GM12874 (cell line): ENCODE data around the gene SH3GL1.

Source experiments
- TF ChIP-seq, protein P1 (sequence below): IDR thresholded peaks from 2 replicates; pipeline ENCODE4 v1.5.1; 2011; ENCODE audit warnings: low read depth, mild to moderate bottlenecking, control low read depth, low read length, moderate library complexity; ENCODE audit not compliant: insufficient read depth

SH3GL1 gene

DNA sequence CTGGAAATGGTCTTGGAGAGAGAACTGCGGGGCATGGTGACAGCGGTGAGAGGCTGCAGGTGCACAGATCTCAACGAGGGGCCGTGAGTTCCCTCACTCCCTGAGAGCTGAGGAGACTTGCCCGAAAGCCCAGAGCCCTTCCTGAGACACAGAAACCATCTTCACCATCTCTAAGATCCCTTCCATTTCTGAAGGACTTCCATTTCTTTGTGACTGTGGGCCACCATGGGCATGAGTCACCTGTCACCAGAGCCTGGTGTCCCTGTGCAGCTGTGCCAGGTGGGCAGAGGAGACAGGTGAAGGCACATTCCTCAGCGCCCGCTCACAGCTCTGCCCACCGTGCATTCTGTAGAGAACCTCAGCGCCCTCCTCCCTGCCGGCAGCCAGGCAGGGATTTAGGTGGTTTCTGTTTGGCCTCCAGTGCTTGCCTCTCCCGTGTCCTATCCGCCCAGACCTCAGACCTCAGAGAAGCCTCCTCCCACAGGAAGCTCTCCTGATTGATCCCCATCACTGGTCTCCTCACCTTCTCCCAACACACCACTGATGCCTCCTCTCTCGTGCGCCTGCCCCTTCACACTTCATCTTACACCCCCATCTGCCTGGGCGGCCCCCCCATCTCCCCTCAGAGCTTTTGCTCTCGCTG lies 24.2 kb downstream of the SH3GL1 start:
- TF ChIP-seq, protein P1, sequence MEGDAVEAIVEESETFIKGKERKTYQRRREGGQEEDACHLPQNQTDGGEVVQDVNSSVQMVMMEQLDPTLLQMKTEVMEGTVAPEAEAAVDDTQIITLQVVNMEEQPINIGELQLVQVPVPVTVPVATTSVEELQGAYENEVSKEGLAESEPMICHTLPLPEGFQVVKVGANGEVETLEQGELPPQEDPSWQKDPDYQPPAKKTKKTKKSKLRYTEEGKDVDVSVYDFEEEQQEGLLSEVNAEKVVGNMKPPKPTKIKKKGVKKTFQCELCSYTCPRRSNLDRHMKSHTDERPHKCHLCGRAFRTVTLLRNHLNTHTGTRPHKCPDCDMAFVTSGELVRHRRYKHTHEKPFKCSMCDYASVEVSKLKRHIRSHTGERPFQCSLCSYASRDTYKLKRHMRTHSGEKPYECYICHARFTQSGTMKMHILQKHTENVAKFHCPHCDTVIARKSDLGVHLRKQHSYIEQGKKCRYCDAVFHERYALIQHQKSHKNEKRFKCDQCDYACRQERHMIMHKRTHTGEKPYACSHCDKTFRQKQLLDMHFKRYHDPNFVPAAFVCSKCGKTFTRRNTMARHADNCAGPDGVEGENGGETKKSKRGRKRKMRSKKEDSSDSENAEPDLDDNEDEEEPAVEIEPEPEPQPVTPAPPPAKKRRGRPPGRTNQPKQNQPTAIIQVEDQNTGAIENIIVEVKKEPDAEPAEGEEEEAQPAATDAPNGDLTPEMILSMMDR: no peak

DNA sequence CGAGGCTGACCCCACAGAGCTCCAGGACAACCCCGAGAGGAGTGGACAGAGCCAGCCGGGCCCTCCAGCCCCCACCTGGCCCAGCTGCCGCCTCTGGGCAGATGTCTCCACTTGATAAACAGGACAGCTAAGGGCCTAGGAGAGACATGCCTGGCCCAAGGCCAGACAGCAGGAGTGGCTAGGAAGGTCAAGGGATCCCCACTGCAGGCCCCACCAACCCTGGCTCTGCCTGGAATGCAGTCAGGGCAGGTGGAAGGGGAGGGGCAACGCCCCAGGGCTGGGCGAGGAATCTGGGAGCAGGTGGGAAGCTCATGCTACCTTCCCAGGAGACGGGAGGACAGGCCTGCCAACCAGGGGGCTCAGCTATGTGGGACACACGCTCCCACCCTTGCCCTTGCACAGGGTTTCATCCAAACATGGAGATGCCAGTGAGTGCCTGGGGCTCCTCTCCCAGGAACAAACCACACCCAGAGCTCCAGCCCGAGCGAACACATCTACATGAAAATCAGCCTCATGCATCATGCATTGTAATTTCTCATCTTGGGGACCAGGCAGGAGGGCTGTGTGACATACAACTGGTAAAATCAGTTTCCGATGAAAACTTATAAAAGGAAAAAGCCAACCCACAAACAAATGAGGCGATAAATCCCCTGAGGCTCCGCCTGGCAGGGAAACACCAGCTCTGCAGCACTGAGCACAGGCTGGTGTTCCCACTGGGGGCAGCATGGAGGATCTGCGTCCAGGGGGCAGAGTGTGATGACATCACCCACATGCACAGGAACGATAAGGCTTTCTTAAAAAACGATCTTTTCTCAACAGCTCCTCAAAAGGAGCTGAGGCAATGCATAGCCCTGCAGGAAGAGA lies 25.0 kb downstream of the SH3GL1 start:
- TF ChIP-seq, protein P1: peak; percentile 56

DNA sequence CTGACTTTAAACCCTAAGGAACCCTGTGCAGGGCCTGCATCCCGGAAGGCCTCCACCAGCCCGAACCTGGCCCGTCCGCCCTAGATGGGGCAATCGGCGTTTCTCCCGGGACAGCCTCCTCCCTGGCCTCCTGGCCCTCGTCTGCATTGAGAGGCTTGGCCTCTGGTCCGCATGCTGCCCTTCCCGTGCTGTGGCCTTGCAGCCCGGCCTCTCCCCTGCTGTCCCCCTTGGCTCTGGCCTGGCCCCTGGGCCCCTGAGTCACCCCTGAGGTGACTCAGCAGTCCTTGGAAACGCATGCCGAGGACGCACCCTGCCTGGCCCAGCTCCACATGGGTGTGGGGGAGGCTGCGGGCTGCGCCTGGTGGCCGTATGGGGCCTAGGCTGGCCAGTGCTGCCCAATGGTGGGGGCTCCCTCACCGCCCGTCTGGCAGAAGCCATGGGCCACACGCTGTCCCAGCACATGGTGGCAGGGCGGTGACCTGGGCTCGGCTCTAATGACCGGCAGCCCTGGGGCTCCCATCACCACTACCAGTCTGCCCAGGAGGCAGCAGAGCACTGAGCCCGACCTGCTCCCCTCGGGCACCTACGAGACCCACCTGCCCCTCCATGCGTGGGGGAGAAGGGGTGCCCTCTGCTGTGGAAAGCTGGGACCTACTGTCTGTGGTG lies 25.7 kb downstream of the SH3GL1 start:
- TF ChIP-seq, protein P1: no peak

DNA sequence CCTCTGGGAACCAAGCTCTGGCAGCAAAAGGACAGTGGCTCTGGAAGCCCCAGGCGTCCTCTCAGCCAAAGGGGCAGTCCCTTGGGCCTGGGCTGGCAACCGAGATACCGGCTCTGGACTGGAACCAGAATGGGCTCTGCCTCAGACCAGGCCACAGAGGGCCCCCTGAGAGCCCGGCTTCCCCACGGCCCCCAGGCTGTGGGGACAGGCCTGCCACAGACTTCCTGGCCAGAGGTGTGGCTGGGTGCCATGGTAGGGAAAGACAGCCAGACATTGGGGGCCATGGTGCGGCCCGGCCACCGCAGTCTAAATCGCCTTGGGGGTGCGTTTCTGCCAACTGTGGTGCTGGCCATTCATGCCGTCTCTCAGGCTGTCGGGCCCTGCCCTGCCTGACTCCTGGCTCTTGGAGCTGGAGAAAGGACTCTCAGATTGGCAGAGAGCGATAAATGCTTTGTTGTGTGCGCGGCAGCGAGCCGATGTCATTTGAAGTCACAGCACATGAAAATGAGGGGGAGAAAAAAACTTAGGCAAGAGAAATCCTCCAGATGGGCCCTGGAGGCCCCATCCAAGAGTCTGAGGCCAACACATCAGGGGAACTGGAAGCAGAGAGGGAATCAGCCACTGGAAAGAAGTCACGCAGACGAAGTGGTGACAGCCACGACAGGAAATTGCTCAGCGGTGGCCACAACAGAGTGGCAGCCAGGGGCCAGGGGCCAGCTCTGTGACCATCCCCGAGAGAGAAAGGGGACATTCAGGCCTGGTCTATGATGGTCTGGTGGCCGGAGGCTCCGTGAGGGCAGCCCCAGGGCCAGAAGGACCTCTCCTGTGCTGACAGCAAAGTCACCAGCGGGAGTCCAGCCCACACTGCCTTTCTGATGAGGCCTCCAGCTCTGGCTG lies 26.5 kb downstream of the SH3GL1 start:
- TF ChIP-seq, protein P1: no peak

DNA sequence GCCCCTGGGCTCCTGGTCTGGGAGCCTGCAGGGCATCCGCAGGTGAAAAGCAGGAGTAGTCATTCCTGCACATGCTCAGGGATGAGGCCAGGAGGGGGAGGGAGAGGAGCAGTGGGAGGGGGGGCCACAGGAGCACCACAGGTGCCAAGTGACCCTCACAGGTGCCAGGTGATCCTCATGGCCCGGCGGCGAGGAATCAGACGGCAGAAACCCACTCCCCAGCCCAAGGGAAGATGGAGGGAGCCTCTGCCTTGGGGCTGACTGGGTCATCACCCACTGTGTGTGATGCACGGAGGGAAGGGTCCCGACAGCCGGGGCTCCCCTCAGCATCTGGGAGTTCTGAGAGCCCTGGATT lies 27.4 kb downstream of the SH3GL1 start:
- TF ChIP-seq, protein P1: no peak

DNA sequence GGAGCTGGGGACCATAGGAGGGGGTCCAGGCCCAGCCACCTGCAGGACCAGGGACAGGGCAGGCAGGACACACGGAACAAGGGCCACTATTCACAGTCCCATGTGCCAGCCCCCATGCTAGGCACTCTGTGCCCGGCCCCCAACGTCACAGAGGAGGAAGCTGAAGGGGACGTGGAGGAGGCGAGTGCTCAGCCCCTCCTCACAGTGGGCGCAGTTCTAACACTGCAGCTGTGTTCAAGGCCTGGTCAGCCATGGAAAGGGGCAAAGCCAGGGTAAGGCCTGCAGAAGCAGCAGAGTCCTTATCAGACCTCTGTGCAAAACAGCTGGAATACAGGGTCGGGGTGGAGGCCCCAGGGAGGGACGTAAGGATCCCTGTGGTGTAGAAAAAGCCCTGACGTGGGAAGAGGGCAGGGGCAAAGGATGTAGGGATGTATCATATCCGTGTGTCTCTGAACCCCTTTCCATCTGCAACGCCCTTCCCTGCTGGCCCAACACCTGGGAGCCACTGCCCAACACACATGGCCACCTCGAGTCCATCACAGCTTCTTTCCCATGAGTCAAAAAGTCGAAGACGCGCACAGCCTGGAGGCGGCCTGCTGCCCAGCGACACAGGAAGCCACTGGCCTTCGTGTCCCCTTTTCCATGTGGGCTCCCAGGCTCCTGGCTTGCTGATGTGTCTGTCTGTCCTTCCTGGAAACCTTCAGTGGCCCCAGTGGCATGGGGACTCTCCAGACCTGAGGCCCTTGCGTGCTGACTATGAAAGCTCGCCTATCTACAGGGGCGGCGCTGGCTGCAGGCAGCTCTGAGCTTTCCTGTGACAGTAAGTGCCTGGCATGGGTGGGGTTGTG lies 28.0 kb downstream of the SH3GL1 start:
- TF ChIP-seq, protein P1: no peak
